Fibroblast of skin of abdomen (primary cell): ENCODE measurements around the gene ELP4.

Source experiments
- DNase-seq: peaks from one replicate; pipeline ENCODE4 v3.0.0-alpha.2; 2013

Gene ELP4

GRCh38 chr11:31780078-31780477, 270.5 kb downstream of the ELP4 start:
- no peak for DNase-seq

- DNase-seq = no peak
Observed at GRCh38 chr11:31780480-31780971, 271.0 kb downstream of the ELP4 start.

GRCh38 chr11:31782257-31782656, 272.7 kb downstream of the ELP4 start:
- no peak for DNase-seq

- DNase-seq = no peak
Observed at GRCh38 chr11:31783252-31783651, 273.7 kb downstream of the ELP4 start.

- DNase-seq = no peak
Observed at GRCh38 chr11:31784611-31785010, 275.0 kb downstream of the ELP4 start.

GRCh38 chr11:31786996-31787685, 277.6 kb downstream of the ELP4 start:
- DNase-seq = no peak

- DNase-seq = no peak
Observed at GRCh38 chr11:31788085-31788484, 278.5 kb downstream of the ELP4 start.

- no peak for DNase-seq
Observed at GRCh38 chr11:31790649-31791048, 281.1 kb downstream of the ELP4 start.

GRCh38 chr11:31792036-31792435, 282.5 kb downstream of the ELP4 start:
- no peak for DNase-seq

- DNase-seq = no peak
Observed at GRCh38 chr11:31792456-31792855, 282.9 kb downstream of the ELP4 start.

GRCh38 chr11:31793264-31793663, 283.7 kb downstream of the ELP4 start:
- no peak for DNase-seq

- no peak for DNase-seq
Observed at GRCh38 chr11:31794548-31794947, 285.0 kb downstream of the ELP4 start.

- DNase-seq = no peak
Observed at GRCh38 chr11:31795706-31796498, 286.3 kb downstream of the ELP4 start.

- no peak for DNase-seq
Observed at GRCh38 chr11:31796499-31797189, 287.1 kb downstream of the ELP4 start.

- no peak for DNase-seq
Observed at GRCh38 chr11:31797190-31798056, 287.9 kb downstream of the ELP4 start.

- DNase-seq = no peak
Observed at GRCh38 chr11:31798057-31798553, 288.5 kb downstream of the ELP4 start.

GRCh38 chr11:31798554-31799434, 289.2 kb downstream of the ELP4 start:
- no peak for DNase-seq

- no peak for DNase-seq
Observed at GRCh38 chr11:31799435-31800397, 290.1 kb downstream of the ELP4 start.

GRCh38 chr11:31800398-31801265, 291.1 kb downstream of the ELP4 start:
- DNase-seq = no peak
